Measurements from ENCODE around the gene MYH9. TPM values are rescaled to one million over a fixed set of nuclear protein-coding genes. Genes with fewer than 3 reads are reported as not detected.

MYH9 gene
- total RNA-seq, 1 experiment from 2014 or later, result 258 TPM

- no peak overlapping the region; the same call in 1 of the 2 replicates for H3K27ac ChIP-seq (ENCODE audit: low read depth, low read length)
- H3K79me2 ChIP-seq (ENCODE audit: insufficient read depth, low read length), result peaks cover 4% of the 10 kb centered on the region; the same call in 1 of the 2 replicates
- no peak overlapping the region for H3K4me2 ChIP-seq (ENCODE audit: low read length)
- no peak for TF ChIP-seq ZBTB33 (IDR thresholded peaks at IDR 0.05; ENCODE audit: extremely low read depth, insufficient replicate concordance, low read length)
- ChIA-PET POLR2A (no interaction called here), CTCF (interaction anchor here (1.1 to 3.8 kb wide), 5 partner anchors 164 to 208 kb away, joined by 3 to 28 read pairs (median 13); partner anchors contain the start of gene TXN2), RAD21 (ENCODE audit: low non-redundant PET in 1 of 2, low total read pairs in 2 of 2, uncharacterized antibody in 2 of 2, unreplicated experiment in 2 of 2) (interaction anchor here (0.6 to 2.1 kb wide), 4 partner anchors 109 to 168 kb away, joined by 3 to 16 read pairs (median 6); no protein-coding TSS in a partner anchor)
- H3K9ac ChIP-seq (ENCODE audit: low read length), result no peak overlapping the region
- intact Hi-C loops (cut with micrococcal nuclease), result no loop called here
- DNase-seq (ENCODE audit: low read depth, low spot score) (no peak), ATAC-seq (no peak)
- no peaks in the 10 kb centered on the region for H3K27me3 ChIP-seq (ENCODE audit: insufficient read depth, low read length)
- H3K9me3 ChIP-seq (ENCODE audit: control insufficient read depth in 1 of 2, insufficient read depth in 1 of 2, low read depth in 1 of 2, low read length in 2 of 2), result no peaks in the 10 kb centered on the region
- H2AFZ ChIP-seq (ENCODE audit: low read depth, low read length, poor library complexity, severe bottlenecking), result no peak overlapping the region
- H3K36me3 ChIP-seq (ENCODE audit: control insufficient read depth in 1 of 2, insufficient read depth in 2 of 2, low read length in 2 of 2), result peaks cover 51 to 59% of the 10 kb centered on the region in 2 experiments
- H3K4me1 ChIP-seq (ENCODE audit: control insufficient read depth in 1 of 2, insufficient read depth in 2 of 2, low read length in 2 of 2), result no peaks in the 10 kb centered on the region
- no peaks in the 10 kb centered on the region for H3K9me2 ChIP-seq (ENCODE audit: insufficient read depth)
- no TSS peak for BruUV-seq (replicated peaks)
- H3K4me3 ChIP-seq (replicated peaks in 1 of 2; ENCODE audit: low read depth in 1 of 2, low read length in 2 of 2), result no peak overlapping the region
- H4K20me1 ChIP-seq (ENCODE audit: insufficient read depth), result no peaks in the 10 kb centered on the region; the same call in 1 of the 2 replicates
These were observed 85.2 kb downstream of the MYH9 start for GRCh38 chr22:36302439-36303114.

- H3K4me2 ChIP-seq (ENCODE audit: low read length), result no peak overlapping the region
- no peak overlapping the region for H3K4me3 ChIP-seq (replicated peaks in 1 of 2; ENCODE audit: low read depth in 1 of 2, low read length in 2 of 2)
- H3K27me3 ChIP-seq (ENCODE audit: insufficient read depth, low read length), result no peaks in the 10 kb centered on the region
- ATAC-seq (0 out of 2 replicates have a peak, but pooled peaks have one; percentile 2), DNase-seq (ENCODE audit: low read depth, low spot score) (no peak)
- H3K36me3 ChIP-seq (ENCODE audit: control insufficient read depth in 1 of 2, insufficient read depth in 2 of 2, low read length in 2 of 2), result peaks cover 54 to 66% of the 10 kb centered on the region in 2 experiments
- H3K9me2 ChIP-seq (ENCODE audit: insufficient read depth), result no peaks in the 10 kb centered on the region
- H2AFZ ChIP-seq (ENCODE audit: low read depth, low read length, poor library complexity, severe bottlenecking), result no peak overlapping the region
- ChIA-PET POLR2A (no interaction called here), CTCF (interaction anchor here (0.7 to 3.8 kb wide), 9 partner anchors 16 to 472 kb away, joined by 3 to 28 read pairs (median 4); partner anchors contain the start of gene TXN2), RAD21 (ENCODE audit: low non-redundant PET in 1 of 2, low total read pairs in 2 of 2, uncharacterized antibody in 2 of 2, unreplicated experiment in 2 of 2) (interaction anchor here (0.6 to 2.1 kb wide), 4 partner anchors 110 to 169 kb away, joined by 3 to 16 read pairs (median 6); no protein-coding TSS in a partner anchor)
- H3K9ac ChIP-seq (ENCODE audit: low read length), result no peak overlapping the region
- no peak overlapping the region for H3K27ac ChIP-seq (ENCODE audit: low read depth, low read length)
- no peaks in the 10 kb centered on the region; the same call in 1 of the 2 replicates for H4K20me1 ChIP-seq (ENCODE audit: insufficient read depth)
- H3K79me2 ChIP-seq (ENCODE audit: insufficient read depth, low read length), result peaks cover 4% of the 10 kb centered on the region; the same call in 1 of the 2 replicates
- intact Hi-C loops (cut with micrococcal nuclease), result loop anchor here (1.0 kb wide), 1 partner anchor 168 kb away; no protein-coding TSS in a partner anchor
- no TSS peak for BruUV-seq (replicated peaks)
- H3K9me3 ChIP-seq (ENCODE audit: control insufficient read depth in 1 of 2, insufficient read depth in 1 of 2, low read depth in 1 of 2, low read length in 2 of 2), result no peaks in the 10 kb centered on the region
- H3K4me1 ChIP-seq (ENCODE audit: control insufficient read depth in 1 of 2, insufficient read depth in 2 of 2, low read length in 2 of 2), result no peaks in the 10 kb centered on the region
- TF ChIP-seq ZFX (IDR thresholded peaks at IDR 0.05) (no peak), TCF7L2 (IDR thresholded peaks at IDR 0.05; ENCODE audit: borderline replicate concordance, extremely low read depth, insufficient read depth, insufficient read length) (no peak), EGR1 (IDR thresholded peaks at IDR 0.05; ENCODE audit: low read depth) (no peak), POLR2AphosphoS5 (IDR thresholded peaks at IDR 0.05; ENCODE audit: low read depth, low read length) (no peak), CEBPB (IDR thresholded peaks at IDR 0.05; ENCODE audit: low read depth) (no peak), ZNF274 (IDR thresholded peaks at IDR 0.05; ENCODE audit: low read depth, low read length) (no peak), YY1 (IDR thresholded peaks at IDR 0.05; ENCODE audit: extremely low read depth, insufficient replicate concordance, low read depth, low read length) (no peak), CTCF (IDR thresholded peaks at IDR 0.05 in 2 of 3, conservative IDR thresholded peaks at IDR 0.05 in 1 of 3; ENCODE audit: borderline replicate concordance in 1 of 3, insufficient read depth in 1 of 3, low read depth in 2 of 3, low read length in 2 of 3) (no peak), JUND (IDR thresholded peaks at IDR 0.05) (no peak), FOSL1 (IDR thresholded peaks at IDR 0.05; ENCODE audit: low read depth) (no peak), MAX (IDR thresholded peaks at IDR 0.05) (no peak), ELF1 (IDR thresholded peaks at IDR 0.05; ENCODE audit: borderline replicate concordance, low read depth) (no peak), RAD21 (IDR thresholded peaks at IDR 0.05; ENCODE audit: low read depth) (no peak)
These were observed 85.9 kb downstream of the MYH9 start for GRCh38 chr22:36301851-36302250.

Data from HCT116 (cell line).